ENCODE data around the gene DENND2C. TPM values are rescaled to one million over a fixed set of nuclear protein-coding genes. Genes with fewer than 3 reads are reported as not detected.

Gene DENND2C
- total RNA-seq, 1 donor, result 2.6 TPM

GRCh38 chr1:114554577-114554976, 115.3 kb downstream of the DENND2C start:
- no peak for DNase-seq (ENCODE audit: low read depth)
- H3K4me3 ChIP-seq (ENCODE audit: low read depth, low read length), result no peak overlapping the region
- no peak for TF ChIP-seq CTCF (IDR thresholded peaks at IDR 0.05; ENCODE audit: insufficient read depth, low read depth, low read length)

GRCh38 chr1:114552106-114552639, 117.7 kb downstream of the DENND2C start:
- no peak overlapping the region for H3K4me3 ChIP-seq (ENCODE audit: low read depth, low read length)
- TF ChIP-seq CTCF (IDR thresholded peaks at IDR 0.05; ENCODE audit: insufficient read depth, low read depth, low read length), result no peak
- no peak for DNase-seq (ENCODE audit: low read depth)

GRCh38 chr1:114551400-114551799, 118.4 kb downstream of the DENND2C start:
- no peak for TF ChIP-seq CTCF (IDR thresholded peaks at IDR 0.05; ENCODE audit: insufficient read depth, low read depth, low read length)
- H3K4me3 ChIP-seq (ENCODE audit: low read depth, low read length), result no peak overlapping the region
- no peak for DNase-seq (ENCODE audit: low read depth)

GRCh38 chr1:114550336-114550735, 119.5 kb downstream of the DENND2C start:
- no peak for DNase-seq (ENCODE audit: low read depth)
- no peak for TF ChIP-seq CTCF (IDR thresholded peaks at IDR 0.05; ENCODE audit: insufficient read depth, low read depth, low read length)
- H3K4me3 ChIP-seq (ENCODE audit: low read depth, low read length), result no peak overlapping the region

- DNase-seq (ENCODE audit: low read depth), result no peak
- no peak for TF ChIP-seq CTCF (IDR thresholded peaks at IDR 0.05; ENCODE audit: insufficient read depth, low read depth, low read length)
- H3K4me3 ChIP-seq (ENCODE audit: low read depth, low read length), result no peak overlapping the region
These were observed 120.7 kb downstream of the DENND2C start for GRCh38 chr1:114549137-114549536.

- TF ChIP-seq CTCF (IDR thresholded peaks at IDR 0.05; ENCODE audit: insufficient read depth, low read depth, low read length), result no peak
- H3K4me3 ChIP-seq (ENCODE audit: low read depth, low read length), result no peak overlapping the region
- no peak for DNase-seq (ENCODE audit: low read depth)
These were observed 122.8 kb downstream of the DENND2C start for GRCh38 chr1:114547076-114547475.

GRCh38 chr1:114545796-114546195, 124.1 kb downstream of the DENND2C start:
- H3K4me3 ChIP-seq (ENCODE audit: low read depth, low read length), result no peak overlapping the region
- no peak for DNase-seq (ENCODE audit: low read depth)

More at GRCh38 chr1:114545796-114546195, 124.1 kb downstream of the DENND2C start:
- TF ChIP-seq CTCF (IDR thresholded peaks at IDR 0.05; ENCODE audit: insufficient read depth, low read depth, low read length), result no peak

Measured in fibroblast of villous mesenchyme (primary cell).